ENCODE measurements around the gene FOCAD. TPM values are rescaled to one million over a fixed set of nuclear protein-coding genes. Genes with fewer than 3 reads are reported as not detected.

FOCAD gene
- total and polyA plus RNA-seq, 10 of the 15 experiments (the other 5 are each of a cell fraction or from before 2014, with no cell fraction given) = 13.7 to 93.0 (median 41.8) TPM

- TF ChIP-seq E4F1 (IDR thresholded peaks at IDR 0.05; ENCODE audit: borderline replicate concordance, partially characterized antibody) (no peak), TAF1 (IDR thresholded peaks at IDR 0.05; ENCODE audit: borderline replicate concordance, low read depth, low read length) (no peak), BCL3 (IDR thresholded peaks at IDR 0.05; ENCODE audit: borderline replicate concordance, insufficient read depth, low read depth, low read length, poor library complexity, severe bottlenecking) (no peak), PBX3 (IDR thresholded peaks at IDR 0.05; ENCODE audit: insufficient replicate concordance, low read depth, low read length) (no peak), IRF4 (IDR thresholded peaks at IDR 0.05; ENCODE audit: low read depth, low read length) (no peak), EGR1 (IDR thresholded peaks at IDR 0.05; ENCODE audit: borderline replicate concordance in 1 of 2, low read depth in 2 of 2, low read length in 2 of 2) (no peak), STAT1 (conservative IDR thresholded peaks at IDR 0.05) (no peak)
These were observed 107.6 kb downstream of the FOCAD start (continued) for GRCh38 chr9:20791682-20792081.
